HUES6 (cell line): Measurements from ENCODE around the gene RBFOX2.
A peak's percentile ranks its signal among the peaks of the same experiment; 100 is the strongest.

Experiments
- H3K27ac ChIP-seq: 2 replicates; pipeline ENCODE4 v1.7.0; 2013; ENCODE audit warnings: low read depth, mild to moderate bottlenecking, low read length, inconsistent platforms
- H3K27me3 ChIP-seq: 2 replicates; pipeline ENCODE4 v1.6.1; 2013; ENCODE audit warnings: low read length; ENCODE audit not compliant: control insufficient read depth, insufficient read depth
- H3K36me3 ChIP-seq: 2 replicates; pipeline ENCODE4 v1.6.1; 2013; ENCODE audit warnings: low read length; ENCODE audit not compliant: control insufficient read depth, insufficient read depth
- H3K4me1 ChIP-seq: 2 replicates; pipeline ENCODE4 v1.6.1; 2013; ENCODE audit warnings: low read length; ENCODE audit not compliant: control insufficient read depth, insufficient read depth
- H3K4me3 ChIP-seq: 2 replicates; pipeline ENCODE4 v1.5.1; 2013; ENCODE audit warnings: low read depth, low read length
- H3K9ac ChIP-seq: one replicate; pipeline ENCODE4 v1.6.1; 2013; ENCODE audit warnings: mild to moderate bottlenecking, low read length
- H3K9me3 ChIP-seq: 2 replicates; pipeline ENCODE4 v1.6.1; 2013; ENCODE audit warnings: low read depth, low read length; ENCODE audit not compliant: control insufficient read depth, insufficient read depth

RBFOX2 gene

DNA sequence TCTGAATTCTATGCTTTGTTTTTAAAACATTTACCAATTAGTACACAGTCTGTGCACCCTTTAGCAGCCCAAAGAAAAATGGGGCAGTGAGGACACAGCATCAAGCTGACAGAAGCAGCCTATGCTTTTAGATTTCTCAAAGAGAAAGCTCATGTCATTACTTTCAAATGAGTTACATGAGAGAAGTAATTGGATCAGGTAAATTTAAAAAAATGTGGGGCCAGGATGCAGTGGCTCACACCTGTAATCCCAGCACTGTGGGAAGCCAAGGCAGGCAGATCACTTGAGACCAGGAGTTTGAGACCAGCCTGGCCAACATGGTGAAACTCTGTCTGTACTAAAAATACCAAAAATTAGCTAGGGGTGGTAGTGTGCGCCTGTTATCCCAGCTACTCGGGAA lies 253.3 kb downstream of the RBFOX2 start:
- no peak overlapping the region for H3K27ac ChIP-seq
- no peaks in the 10 kb centered on the region for H3K27me3 ChIP-seq
- H3K4me1 ChIP-seq = peaks cover 7% of the 10 kb centered on the region; the same call in 1 of the 2 replicates

DNA sequence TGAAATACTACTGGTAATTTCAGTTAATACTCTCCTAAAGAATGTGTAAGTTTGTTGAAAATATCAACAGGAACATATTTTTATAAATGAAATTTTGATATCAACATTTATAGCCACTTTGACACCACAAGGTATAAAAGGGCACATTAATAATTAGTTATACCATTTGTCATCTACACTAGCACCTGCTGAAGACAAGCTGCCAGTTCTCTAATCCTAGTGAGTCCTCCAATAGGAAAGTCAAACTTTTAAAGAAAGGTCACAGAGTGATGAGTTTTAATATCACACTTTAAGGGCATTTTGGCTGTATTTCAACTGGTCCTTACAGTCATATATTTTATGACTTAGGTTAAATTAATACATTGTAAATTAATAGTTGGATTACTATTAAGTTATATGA lies 258.6 kb downstream of the RBFOX2 start:
- peaks cover 8% of the 10 kb centered on the region for H3K4me1 ChIP-seq
- H3K4me3 ChIP-seq = no peak overlapping the region
- no peaks in the 10 kb centered on the region for H3K27me3 ChIP-seq
- no peak overlapping the region for H3K27ac ChIP-seq
- H3K36me3 ChIP-seq = no peaks in the 10 kb centered on the region
- no peak overlapping the region for H3K9ac ChIP-seq
- H3K9me3 ChIP-seq = no peaks in the 10 kb centered on the region

More for the DNA sequence above, 253.3 kb downstream of the RBFOX2 start:
- no peaks in the 10 kb centered on the region for H3K9me3 ChIP-seq
- H3K4me3 ChIP-seq = no peak overlapping the region
- no peak overlapping the region for H3K9ac ChIP-seq
- H3K36me3 ChIP-seq = 0 out of 2 replicates have a peak, but pooled peaks cover 2% of the 10 kb centered on the region

DNA sequence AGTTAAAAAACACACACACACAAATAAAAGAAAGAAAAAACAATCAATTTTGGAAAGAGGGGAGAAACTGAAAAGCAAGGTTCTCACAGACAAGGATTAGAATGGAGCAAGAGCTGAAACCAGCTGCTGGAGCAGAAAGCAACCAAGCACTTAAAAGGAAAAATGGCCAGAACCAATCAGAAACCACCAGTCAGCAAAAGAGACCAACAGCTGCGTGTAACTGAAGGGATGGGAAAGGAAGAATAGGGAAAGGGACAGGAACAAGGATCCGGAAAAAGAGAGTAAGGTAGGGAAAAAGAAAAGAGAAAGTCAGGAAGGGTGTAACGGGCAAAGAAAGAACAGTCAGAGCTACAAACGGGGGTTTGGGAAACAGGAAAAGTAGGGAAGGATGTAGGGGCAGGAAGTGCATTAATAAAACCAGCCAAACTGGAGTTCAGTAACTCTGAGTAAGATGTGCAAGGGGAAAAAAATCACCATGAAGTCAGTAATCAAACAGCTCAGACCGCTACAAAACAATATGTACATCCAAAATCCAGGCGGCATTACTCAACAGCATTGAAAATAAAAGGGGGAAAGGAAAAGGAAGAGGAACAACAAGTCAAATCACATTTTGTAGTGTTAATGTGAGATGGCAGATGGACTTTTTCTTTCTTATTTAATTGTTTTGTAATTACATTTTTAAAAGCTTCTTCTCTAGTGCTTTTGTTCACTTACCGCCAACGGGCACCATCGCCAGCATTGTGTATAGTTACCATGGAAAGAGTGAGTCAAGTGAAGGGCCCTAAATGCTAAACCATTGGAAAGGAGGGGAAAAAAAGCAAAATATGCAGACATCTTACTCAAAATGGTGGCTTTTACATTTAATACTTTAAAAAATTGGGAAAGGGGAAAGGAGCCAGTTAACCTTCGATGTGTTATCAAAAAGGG lies 261.7 kb downstream of the RBFOX2 start:
- H3K9ac ChIP-seq = no peak overlapping the region
- H3K4me3 ChIP-seq = no peak overlapping the region
- no peaks in the 10 kb centered on the region for H3K27me3 ChIP-seq
- no peaks in the 10 kb centered on the region for H3K36me3 ChIP-seq
- 0 out of 2 replicates have a peak overlapping the region, but pooled peaks have one; percentile 3 for H3K27ac ChIP-seq
- no peaks in the 10 kb centered on the region for H3K9me3 ChIP-seq
- peaks cover 8% of the 10 kb centered on the region for H3K4me1 ChIP-seq

DNA sequence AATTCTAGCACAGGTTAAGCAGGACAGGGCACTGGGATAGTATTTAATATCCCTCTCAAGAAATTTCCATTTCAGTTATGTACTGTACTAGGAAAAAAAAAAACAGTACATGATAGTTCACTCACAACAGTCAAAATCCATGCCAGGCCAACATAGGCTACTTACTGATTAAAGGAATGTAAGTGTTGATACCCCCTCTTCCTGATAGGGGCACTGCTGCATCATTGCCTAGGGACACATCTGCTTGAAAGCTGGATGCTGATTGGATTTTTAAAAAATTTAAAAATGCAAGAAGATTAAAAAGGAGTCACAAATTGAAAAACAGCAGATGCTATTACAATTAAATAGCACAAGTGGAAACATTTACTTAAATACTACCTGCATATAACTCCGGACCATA lies 267.6 kb downstream of the RBFOX2 start:
- Histone ChIP-seq H3K4me1 (no peaks in the 10 kb centered on the region), H3K9me3 (no peaks in the 10 kb centered on the region), H3K4me3 (no peak overlapping the region), H3K36me3 (peaks cover 33% of the 10 kb centered on the region), H3K27ac (no peak overlapping the region), H3K27me3 (no peaks in the 10 kb centered on the region), H3K9ac (no peak overlapping the region)

DNA sequence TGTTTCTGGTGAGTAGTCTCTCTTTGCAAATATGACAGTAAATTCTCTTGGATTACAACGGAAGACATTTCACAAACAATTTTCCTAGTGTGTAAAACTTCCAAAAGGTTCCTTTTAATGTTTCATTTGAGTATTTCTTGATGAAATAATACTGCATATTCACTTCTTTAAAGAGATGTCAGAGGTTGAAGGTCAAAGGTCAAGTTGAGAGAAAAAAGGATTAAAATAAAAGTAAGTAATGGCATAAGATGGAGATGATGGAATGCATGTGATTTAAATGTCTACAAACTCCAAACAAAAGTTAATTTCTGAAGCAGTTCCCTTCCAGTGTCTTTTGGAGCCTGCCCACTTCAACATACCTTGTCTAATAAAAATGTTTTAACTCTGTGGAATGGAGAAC lies 270.2 kb downstream of the RBFOX2 start:
- Histone ChIP-seq H3K27me3 (no peaks in the 10 kb centered on the region), H3K4me1 (no peaks in the 10 kb centered on the region), H3K36me3 (peaks cover 40% of the 10 kb centered on the region), H3K9me3 (no peaks in the 10 kb centered on the region), H3K4me3 (no peak overlapping the region), H3K27ac (no peak overlapping the region), H3K9ac (no peak overlapping the region)

DNA sequence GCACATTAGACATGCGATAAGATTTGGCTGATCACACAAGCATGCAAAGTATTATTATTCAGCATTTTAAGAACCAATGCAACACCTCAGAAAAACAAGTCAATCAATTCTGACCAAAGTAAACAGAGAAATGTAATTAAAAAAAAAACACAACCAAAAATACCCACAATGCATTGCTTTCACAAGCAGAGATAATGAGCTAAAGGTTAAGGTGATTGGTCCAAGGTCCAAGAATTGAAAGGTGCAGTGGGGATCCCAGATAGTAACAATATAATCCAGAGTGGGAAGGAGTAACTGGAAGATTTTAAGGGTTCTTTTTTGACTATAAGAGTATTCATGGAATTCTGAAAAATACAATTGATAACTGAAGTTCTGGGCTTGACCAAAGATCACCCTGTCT lies 271.9 kb downstream of the RBFOX2 start:
- no peaks in the 10 kb centered on the region for H3K9me3 ChIP-seq
- peaks cover 9% of the 10 kb centered on the region; the same call in 1 of the 2 replicates for H3K4me1 ChIP-seq
- H3K36me3 ChIP-seq = peaks cover 40% of the 10 kb centered on the region
- H3K4me3 ChIP-seq = no peak overlapping the region
- no peak overlapping the region for H3K27ac ChIP-seq
- no peaks in the 10 kb centered on the region for H3K27me3 ChIP-seq
- no peak overlapping the region for H3K9ac ChIP-seq

DNA sequence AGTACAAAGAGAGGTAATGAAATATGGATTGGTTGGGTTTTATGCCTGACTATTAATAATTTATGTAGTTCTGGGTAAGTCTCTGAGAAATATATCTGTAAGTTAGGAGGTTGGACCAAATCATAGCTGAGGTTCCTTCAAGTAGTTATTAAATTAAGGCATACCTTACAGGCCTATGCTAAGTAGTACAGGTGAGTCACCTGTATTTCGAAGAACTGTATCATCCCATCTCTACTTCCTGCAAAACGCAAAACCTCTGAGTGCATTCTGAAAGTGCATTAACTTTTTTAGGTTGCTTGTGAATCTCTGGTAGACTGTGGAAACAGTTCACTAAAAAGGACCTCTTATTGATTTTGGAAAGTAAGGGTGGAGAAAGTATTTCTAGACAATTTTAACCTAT lies 273.9 kb downstream of the RBFOX2 start:
- H3K9me3 ChIP-seq = no peaks in the 10 kb centered on the region
- no peak overlapping the region for H3K27ac ChIP-seq
- no peak overlapping the region for H3K9ac ChIP-seq
- H3K4me1 ChIP-seq = peaks cover 18% of the 10 kb centered on the region; the same call in 1 of the 2 replicates
- H3K4me3 ChIP-seq = no peak overlapping the region
- H3K36me3 ChIP-seq = peaks cover 28% of the 10 kb centered on the region
- H3K27me3 ChIP-seq = no peaks in the 10 kb centered on the region

DNA sequence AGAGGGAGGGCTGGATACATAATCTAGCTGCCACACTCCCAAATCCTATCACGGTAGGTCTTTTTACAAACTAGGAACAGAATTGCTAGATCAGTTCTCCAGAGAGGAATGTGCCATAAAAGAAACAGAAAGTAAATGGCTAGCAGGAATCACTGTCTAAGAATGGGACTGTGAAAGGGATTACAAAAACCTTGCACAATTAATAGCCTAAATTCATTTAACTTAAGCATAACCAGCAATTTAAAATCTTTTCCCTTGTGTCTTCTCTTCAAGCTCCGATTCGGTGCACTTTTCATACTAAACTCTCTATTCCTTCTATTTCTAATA lies 275.8 kb downstream of the RBFOX2 start:
- H3K27ac ChIP-seq = no peak overlapping the region
- no peak overlapping the region for H3K4me3 ChIP-seq
- no peaks in the 10 kb centered on the region for H3K9me3 ChIP-seq
- H3K27me3 ChIP-seq = no peaks in the 10 kb centered on the region
- peaks cover 11% of the 10 kb centered on the region for H3K36me3 ChIP-seq
- no peak overlapping the region for H3K9ac ChIP-seq
- H3K4me1 ChIP-seq = peaks cover 37% of the 10 kb centered on the region

DNA sequence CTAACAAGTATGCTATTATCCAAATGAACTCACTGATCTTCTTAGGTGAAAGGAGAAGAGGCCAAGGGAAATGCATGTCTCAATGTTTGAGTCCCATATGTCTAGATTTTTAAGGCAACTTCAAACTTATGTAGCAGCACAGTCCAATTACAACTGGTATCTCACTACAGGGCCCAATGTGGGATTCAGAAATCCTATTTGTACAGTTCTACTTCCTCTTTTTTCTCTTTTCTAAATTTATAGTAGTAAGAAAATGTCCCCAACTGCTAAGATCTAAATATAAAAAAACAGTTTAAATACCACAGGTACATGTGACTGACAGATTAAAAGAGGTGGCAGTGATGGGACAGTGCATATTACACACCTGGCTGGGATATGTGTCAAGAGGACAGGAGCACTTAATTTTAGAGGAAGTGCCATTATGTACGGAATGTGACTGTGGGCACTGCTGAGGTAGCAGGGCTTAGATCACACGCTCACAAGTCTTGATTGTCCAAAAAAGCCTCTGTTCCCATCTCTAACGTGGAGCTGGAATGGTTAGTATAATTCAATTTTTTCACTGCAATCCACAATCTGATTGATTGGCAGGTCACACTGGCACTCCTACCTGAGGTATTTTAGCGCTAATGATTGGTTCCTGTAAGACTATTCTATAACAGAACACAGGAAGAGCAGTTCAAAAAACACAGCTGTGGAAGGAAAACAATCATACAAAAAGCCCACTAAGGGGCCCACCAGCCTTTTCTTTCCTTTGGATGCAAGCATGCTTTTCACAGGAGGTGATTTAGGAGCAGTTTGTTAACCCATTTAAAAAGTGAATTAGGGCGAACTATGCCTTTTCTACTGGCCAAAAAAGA lies 276.4 kb downstream of the RBFOX2 start:
- Histone ChIP-seq H3K4me3 (no peak overlapping the region), H3K9ac (no peak overlapping the region), H3K27ac (no peak overlapping the region), H3K4me1 (peaks cover 40% of the 10 kb centered on the region), H3K36me3 (peaks cover 9% of the 10 kb centered on the region), H3K9me3 (no peaks in the 10 kb centered on the region), H3K27me3 (no peaks in the 10 kb centered on the region)

DNA sequence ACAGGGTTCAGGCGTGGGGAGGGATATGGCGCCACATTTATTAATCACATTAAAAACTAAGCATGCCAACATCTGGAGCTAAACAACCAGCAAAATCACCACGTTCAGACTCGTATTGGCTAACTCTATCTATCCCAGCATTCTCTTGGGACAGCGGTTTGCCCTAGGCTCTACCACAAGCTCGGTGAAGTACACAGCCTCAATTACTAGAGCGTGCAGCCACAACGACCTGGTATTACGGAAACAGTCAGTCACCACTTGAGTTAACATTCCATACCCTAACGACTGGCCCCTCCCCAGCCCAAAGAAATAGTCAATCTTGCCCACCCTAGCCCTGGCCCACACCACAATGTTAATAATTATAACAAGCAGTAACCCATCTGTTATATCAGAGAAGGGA lies 278.8 kb downstream of the RBFOX2 start:
- Histone ChIP-seq H3K9ac (no peak overlapping the region), H3K36me3 (peaks cover 21% of the 10 kb centered on the region), H3K27me3 (no peaks in the 10 kb centered on the region), H3K9me3 (no peaks in the 10 kb centered on the region), H3K4me3 (no peak overlapping the region), H3K27ac (no peak overlapping the region), H3K4me1 (peaks cover 40% of the 10 kb centered on the region)
